HG02970 (cell line): ENCODE results near the gene HELB.

ENCODE experiments used
- ATAC-seq: cut with Tn5 transposase; IDR thresholded peaks from one replicate; pipeline ENCODE4 v1.9.1; 2021; ENCODE audit warnings: mild to moderate bottlenecking, moderate library complexity, moderate number of reproducible peaks; ENCODE audit not compliant: unreplicated experiment, low FRiP score

HELB gene

GRCh38 chr12:66301944-66302826 is at the start of gene HELB:
HELB (plus strand) TSS chr12:66302493; CDS start chr12:66302604, 111 bp downstream.
- ATAC-seq = peak; percentile 96

GRCh38 chr12:66252771-66253170 is 49.5 kb upstream of the HELB start:
- no peak for ATAC-seq

GRCh38 chr12:66255737-66256136 is 46.6 kb upstream of the HELB start:
- no peak for ATAC-seq

GRCh38 chr12:66258011-66258410 is 44.3 kb upstream of the HELB start:
- ATAC-seq = no peak

- ATAC-seq = no peak
Measured at GRCh38 chr12:66262737-66263136, 39.6 kb upstream of the HELB start.

GRCh38 chr12:66268562-66268961 is 33.7 kb upstream of the HELB start:
- no peak for ATAC-seq

- ATAC-seq = no peak
Measured at GRCh38 chr12:66269142-66269541, 33.2 kb upstream of the HELB start.

GRCh38 chr12:66269757-66270383 is 32.4 kb upstream of the HELB start:
- ATAC-seq = no peak

GRCh38 chr12:66270613-66271012 is 31.7 kb upstream of the HELB start:
- ATAC-seq = no peak

GRCh38 chr12:66272650-66273049 is 29.6 kb upstream of the HELB start:
- ATAC-seq = no peak

GRCh38 chr12:66273147-66273546 is 29.1 kb upstream of the HELB start:
- ATAC-seq = no peak

- no peak for ATAC-seq
Measured at GRCh38 chr12:66275040-66275439, 27.3 kb upstream of the HELB start.

- no peak for ATAC-seq
Measured at GRCh38 chr12:66279123-66279712, 23.1 kb upstream of the HELB start.

- no peak for ATAC-seq
Measured at GRCh38 chr12:66280561-66280960, 21.7 kb upstream of the HELB start.

- ATAC-seq = no peak
Measured at GRCh38 chr12:66282244-66282643, 20.0 kb upstream of the HELB start.

GRCh38 chr12:66287275-66287674 is 15.0 kb upstream of the HELB start:
- ATAC-seq = no peak

GRCh38 chr12:66288121-66288520 is 14.2 kb upstream of the HELB start:
- ATAC-seq = no peak

- no peak for ATAC-seq
Measured at GRCh38 chr12:66289485-66289884, 12.8 kb upstream of the HELB start.

GRCh38 chr12:66290716-66291200 is 11.5 kb upstream of the HELB start:
- no peak for ATAC-seq

GRCh38 chr12:66296176-66296683 is 6.1 kb upstream of the HELB start:
- no peak for ATAC-seq

- ATAC-seq = no peak
Measured at GRCh38 chr12:66297080-66297479, 5.2 kb upstream of the HELB start.
